CD4-positive, alpha-beta T cell treated with Interleukin-2 at 100 ng/mL for 4 hours (primary cell): ENCODE results near the gene ADCY7.

ENCODE experiments used
- DNase-seq: peaks from one replicate; pipeline ENCODE4 v3.0.0-alpha.2; 2020; ENCODE audit warnings: low spot score

ADCY7 gene

DNA sequence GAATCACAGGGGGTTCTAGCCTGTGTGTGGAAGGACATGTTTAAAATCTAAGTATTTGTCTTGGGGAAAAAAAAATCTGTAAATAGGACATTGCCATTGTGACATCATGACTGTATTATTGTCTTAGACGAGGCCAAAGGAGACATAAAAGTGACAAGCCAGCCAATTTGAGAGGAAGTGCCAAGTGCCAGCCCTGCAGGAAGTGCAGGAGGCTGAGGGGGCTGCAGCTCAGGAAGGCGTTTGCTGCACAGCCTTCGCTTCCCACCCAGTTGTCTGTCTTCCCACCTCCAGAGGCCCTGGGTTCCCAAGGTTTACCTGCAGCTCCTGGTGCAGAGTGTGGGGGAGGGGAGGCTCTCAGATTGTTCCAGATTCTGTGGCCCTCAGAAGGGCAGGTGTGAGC is 1.3 kb downstream of the ADCY7 start:
- peak; percentile 45 for DNase-seq

DNA sequence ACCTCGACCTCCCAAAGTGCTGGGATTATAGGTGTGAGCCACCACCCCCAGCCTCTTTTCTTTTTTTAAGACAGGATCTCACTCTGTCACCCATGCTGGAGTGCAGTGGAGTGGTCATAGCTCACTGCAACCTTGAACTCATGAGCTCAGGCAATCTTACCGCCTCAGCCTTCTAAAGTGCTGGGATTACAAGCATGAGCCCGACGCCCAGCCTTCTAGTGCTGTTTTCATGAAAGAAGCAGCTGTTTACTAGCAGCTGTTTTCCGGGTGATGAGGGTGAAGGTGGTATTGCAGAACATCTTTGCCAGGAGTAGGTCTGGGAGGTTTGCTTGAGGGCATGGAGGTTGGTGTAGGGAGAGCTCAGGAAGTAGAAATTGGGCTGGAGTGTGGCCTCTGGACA is 2.0 kb downstream of the ADCY7 start:
- DNase-seq: no peak

DNA sequence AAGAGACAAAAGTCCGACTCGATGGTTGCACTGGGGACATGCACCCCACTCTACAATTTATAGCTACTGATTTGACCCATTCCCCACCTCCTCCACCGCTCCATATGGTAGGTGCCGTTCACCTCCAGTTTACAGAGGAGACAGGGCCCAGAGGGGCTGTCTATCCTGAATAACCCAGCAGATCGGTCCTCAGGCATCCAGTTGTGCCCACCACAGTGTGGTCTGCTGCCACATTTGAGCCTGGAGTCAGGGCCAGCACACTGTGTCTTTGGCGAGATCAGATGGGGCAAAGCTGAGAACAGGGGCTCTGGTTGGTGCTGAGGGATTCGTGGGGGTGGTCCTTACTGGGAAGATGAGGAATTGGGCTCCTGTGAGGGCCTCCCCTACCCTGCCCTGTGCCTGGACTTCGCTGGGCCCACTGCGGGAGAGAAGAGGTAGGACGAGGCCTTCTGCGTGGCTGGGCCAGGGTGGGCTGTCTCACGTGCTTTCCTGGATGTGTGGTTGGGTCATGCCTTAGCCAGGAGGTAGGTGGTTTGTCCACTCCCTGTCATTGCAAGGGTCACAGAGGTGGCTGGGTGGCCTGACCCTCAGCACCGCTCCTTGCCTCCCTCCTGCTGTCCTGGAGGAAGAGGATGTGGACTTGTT is 2.8 kb downstream of the ADCY7 start:
- no peak for DNase-seq

DNA sequence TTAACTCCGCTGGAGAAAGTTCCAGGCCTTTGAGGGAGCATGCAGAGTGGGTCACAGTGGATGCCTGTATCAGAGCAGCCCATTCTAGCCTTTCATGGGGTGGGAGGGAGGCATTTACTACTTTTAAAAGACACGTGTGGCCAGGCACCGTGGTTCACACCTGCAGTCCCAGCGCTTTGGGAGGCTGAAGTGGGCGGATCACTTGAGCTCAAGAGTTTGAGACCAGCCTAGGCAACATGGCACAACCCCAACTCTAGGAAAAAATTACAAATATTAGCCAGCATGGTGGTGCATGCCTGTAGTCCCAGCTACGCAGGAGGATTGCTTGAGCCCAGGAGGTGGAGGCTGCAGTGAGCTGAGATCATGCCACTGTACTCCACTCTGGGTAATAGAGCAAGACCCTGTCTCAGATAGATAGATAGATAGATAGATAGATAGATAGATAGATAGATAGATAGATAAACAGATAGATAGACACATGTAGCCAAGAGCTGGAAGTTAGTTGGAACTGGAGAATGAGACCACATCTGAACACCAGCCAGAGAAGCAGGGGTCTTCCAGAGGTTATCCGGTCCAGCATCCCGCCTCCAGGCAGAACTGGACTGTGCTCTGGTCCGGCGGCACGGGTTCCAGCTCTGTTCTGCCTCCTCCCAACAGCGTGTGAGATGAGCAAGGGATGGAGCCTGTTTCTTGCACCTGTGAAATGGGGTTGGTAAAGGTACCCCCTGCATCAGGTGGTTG is 3.6 kb downstream of the ADCY7 start:
- no peak for DNase-seq

- DNase-seq: no peak
These were observed 4.3 kb downstream of the ADCY7 start for GRCh38 chr16:50270510-50271147.

DNA sequence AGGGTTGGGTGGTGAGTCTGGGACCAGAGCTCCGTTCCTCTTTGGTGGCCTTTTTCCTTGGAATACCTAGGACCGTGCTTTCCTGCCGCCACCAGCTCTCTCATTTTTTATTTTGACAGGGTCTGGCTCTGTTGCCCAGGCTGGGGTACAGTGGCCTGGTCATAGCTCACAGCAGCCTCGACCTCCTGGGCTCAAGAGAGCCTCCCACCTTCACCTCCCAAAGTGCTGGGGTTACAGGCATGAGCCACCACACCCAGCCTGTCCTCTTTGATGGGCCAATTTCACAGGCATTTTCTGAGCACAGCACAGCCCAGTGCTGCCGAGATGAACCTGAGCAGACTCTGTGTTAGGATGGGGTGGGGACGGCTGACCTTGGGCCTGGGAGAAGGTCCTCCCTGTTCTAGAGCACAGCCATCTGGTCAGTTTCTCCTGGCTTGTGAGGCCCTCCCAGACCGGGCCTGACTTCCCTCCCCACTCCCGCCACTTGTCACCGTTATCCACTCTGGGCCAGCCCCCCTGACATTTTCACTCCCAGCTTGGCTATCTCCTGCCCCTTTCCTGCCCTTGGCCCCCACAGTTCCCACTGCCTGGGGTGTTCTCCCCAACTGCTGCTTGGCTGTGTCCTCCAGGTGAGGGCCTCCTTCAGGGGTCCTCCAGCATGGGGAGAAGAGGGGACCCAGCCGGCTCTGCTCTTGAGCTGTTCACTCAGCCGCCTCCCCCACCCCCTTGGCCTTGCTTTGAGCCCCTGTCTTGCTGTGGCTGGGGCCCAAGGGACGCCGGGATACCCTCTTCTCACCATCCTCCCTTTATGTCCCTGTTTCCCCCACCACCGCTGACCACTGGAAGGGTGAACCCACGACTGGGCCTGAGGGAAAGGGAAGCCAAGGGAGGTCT is 5.0 kb downstream of the ADCY7 start:
- no peak for DNase-seq

DNA sequence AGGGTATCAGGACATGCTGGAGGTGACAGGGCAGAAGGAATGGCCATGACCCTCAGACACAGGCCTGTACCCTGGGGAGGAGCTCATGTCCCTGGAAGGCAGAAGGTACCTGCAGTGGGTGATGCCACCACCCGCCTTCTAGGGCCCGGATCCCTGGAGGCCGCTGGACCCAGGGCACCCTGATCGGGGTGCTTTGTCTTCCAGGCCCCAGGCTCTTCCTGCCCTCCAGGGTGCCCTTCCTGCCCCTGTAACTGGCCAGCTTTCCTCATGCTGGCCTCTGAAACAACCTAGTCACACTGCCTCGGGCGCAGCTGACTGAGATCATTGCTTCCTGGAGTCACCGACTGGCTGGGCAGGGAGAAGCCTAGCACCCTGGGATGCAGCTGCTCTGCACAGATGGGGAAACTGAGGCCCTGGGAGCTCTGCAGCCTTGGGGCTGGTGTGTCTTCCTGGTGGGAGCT is 5.8 kb downstream of the ADCY7 start:
- no peak for DNase-seq

GRCh38 chr16:50272687-50273381 is 6.5 kb downstream of the ADCY7 start:
- DNase-seq: no peak

DNA sequence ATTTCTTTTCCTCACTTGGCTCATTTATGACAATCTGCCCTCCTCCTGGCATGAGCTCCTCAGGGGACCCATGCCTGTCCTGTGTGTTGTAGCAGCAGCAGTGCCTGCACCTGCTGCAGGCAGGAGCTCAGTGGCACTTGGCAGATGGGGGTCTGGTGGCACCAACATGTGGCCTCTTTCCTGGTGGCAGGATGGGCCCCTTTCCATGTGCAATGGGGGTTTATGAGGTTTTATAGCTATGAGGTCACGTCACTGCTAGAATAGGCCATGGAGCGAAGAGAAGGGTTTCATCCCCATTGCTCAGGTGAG is 7.0 kb downstream of the ADCY7 start:
- DNase-seq: no peak

GRCh38 chr16:50273888-50274325 is 7.6 kb downstream of the ADCY7 start:
- peak; percentile 44 for DNase-seq

GRCh38 chr16:50274326-50275097 is 8.2 kb downstream of the ADCY7 start:
- peak; percentile 60 for DNase-seq

- DNase-seq: no peak
These were observed 8.7 kb downstream of the ADCY7 start for GRCh38 chr16:50275098-50275415.

- DNase-seq: no peak
These were observed 9.3 kb downstream of the ADCY7 start for GRCh38 chr16:50275428-50276325.

DNA sequence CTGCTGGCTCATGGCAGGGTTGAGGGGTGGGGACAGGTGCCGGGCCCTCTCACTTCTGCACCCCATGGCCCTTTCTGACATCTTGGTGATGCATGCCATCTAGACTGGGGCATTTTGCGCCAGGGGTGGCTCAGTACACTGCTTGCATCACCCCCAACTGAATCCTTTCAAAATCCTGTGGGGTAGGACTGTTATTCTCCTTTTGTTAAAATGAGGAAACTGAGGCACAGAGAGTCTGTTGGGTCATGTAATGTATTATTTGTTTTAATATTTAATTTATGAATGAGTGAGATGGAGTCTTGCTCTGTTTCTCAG is 9.9 kb downstream of the ADCY7 start:
- DNase-seq: no peak

GRCh38 chr16:50276801-50277555 is 10.6 kb downstream of the ADCY7 start:
- peak; percentile 49 for DNase-seq

- no peak for DNase-seq
These were observed 11.9 kb downstream of the ADCY7 start for GRCh38 chr16:50278251-50278650.

DNA sequence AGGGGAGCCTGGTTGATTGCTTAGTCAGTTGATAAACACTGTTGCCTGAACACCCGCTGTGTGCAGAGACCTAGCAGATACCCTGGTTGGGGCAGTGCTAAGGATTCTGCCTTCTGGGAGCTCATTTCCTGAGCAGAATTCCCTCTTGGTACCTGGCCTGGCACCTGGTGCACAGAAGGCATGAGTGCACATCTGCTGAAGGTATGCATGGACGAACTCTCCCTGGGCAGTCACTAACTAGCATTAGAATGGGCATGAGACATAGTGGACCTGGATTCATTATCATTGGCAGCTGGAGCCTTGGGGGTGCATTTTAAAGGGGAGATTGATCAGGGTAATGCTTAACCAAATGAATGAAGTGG is 13.1 kb downstream of the ADCY7 start:
- DNase-seq: no peak

DNA sequence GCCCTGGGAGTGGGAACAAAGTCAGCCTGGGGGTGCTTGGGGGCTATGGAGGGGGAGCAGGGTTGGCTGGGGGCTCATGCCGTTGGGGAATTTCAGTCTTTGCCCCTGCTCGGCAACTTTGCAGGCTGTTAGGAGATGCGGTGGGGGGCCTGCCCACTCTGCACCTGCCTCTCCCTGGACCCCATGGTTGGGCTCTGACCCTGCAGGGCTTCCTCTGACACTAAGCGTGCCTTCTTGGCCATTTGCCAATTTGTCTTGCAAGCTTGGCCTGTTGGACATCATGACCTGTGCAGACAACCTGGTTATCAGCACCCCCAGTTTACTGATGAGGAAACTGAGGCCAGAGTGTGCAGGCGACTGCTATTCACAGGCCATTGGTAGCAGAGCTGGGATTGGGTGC is 14.6 kb downstream of the ADCY7 start:
- DNase-seq: no peak

- no peak for DNase-seq
These were observed 15.1 kb downstream of the ADCY7 start for GRCh38 chr16:50281391-50282009.
